H1 (cell line): ENCODE data around the gene RRAS. TPM values are rescaled to one million over a fixed set of nuclear protein-coding genes. Genes with fewer than 3 reads are reported as not detected.

Experiments
- CTCF ChIA-PET: fragments of 300-600 bp; sonication (Branson Sonifier 250); formaldehyde crosslinking; loops from one replicate; lab custom pipeline; 2021; ENCODE audit not compliant: partially characterized antibody; lab: Charles Lee
- POLR2A ChIA-PET: fragments of 300-600 bp; sonication (Branson Sonifier 250); formaldehyde crosslinking; loops from one replicate; lab custom pipeline; 2021; ENCODE audit warnings: inconsistent platforms; ENCODE audit not compliant: partially characterized antibody; lab: Charles Lee
- DNase-seq, 2 experiments: peaks; one replicate each; pipeline versions ENCODE4 v3.0.0 to v3.0.0-alpha.2; 2010 to 2022; ENCODE audit warnings: low spot score in 2 of 2, low read depth in 1 of 2, mixed read lengths in 1 of 2
- FAIRE-seq: peaks from 2 replicates; lab custom pipeline; 2011; peaks lifted over from hg19 to GRCh38; lab: Jason Lieb, UNC
- H2AFZ ChIP-seq: 2 replicates; pipeline ENCODE4 v1.8.1; 2012; ENCODE audit warnings: low read length, inconsistent platforms
- H2AK5ac ChIP-seq: 2 replicates; pipeline ENCODE4 v1.6.1; 2013; ENCODE audit warnings: low read depth, low read length
- H2BK120ac ChIP-seq: replicated peaks from 2 replicates; pipeline ENCODE3; 2013; ENCODE audit warnings: low read depth, low read length, inconsistent platforms
- H2BK12ac ChIP-seq: 2 replicates; pipeline ENCODE4 v1.6.1; 2013; ENCODE audit warnings: low read depth, low read length
- H2BK15ac ChIP-seq: 2 replicates; pipeline ENCODE4 v1.6.1; 2013; ENCODE audit warnings: low read length
- H2BK20ac ChIP-seq: 2 replicates; pipeline ENCODE4 v1.6.1; 2013; ENCODE audit warnings: low read length
- H2BK5ac ChIP-seq: 2 replicates; pipeline ENCODE4 v1.6.1; 2013; ENCODE audit warnings: low read depth, low read length
- H3K14ac ChIP-seq: 2 replicates; pipeline ENCODE4 v1.6.1; 2013; ENCODE audit warnings: inconsistent platforms; ENCODE audit not compliant: insufficient read length
- H3K18ac ChIP-seq: 2 replicates; pipeline ENCODE4 v1.6.1; 2013; ENCODE audit warnings: low read length; ENCODE audit errors: extremely low read depth
- H3K23ac ChIP-seq: 2 replicates; pipeline ENCODE4 v1.6.1; 2013; ENCODE audit warnings: inconsistent platforms; ENCODE audit not compliant: insufficient read length
- H3K23me2 ChIP-seq: 2 replicates; pipeline ENCODE4 v1.6.1; 2013; ENCODE audit warnings: low read depth, low read length
- H3K27ac ChIP-seq: 2 replicates; pipeline ENCODE4 v1.6.1; 2011; ENCODE audit warnings: low read depth, low read length, inconsistent platforms
- H3K27me3 ChIP-seq, 4 experiments: replicated peaks in 1 of 4; 1 replicate in 1 of 4; 2 replicates in 3 of 4; pipeline versions ENCODE4 v1.6.1 to v1.8.1; 2011 to 2013; ENCODE audit warnings: low read length in 3 of 4, mild to moderate bottlenecking in 3 of 4, inconsistent platforms in 2 of 4, mixed read lengths in 2 of 4, moderate library complexity in 1 of 4; ENCODE audit not compliant: control insufficient read depth in 3 of 4, insufficient read depth in 3 of 4; ENCODE audit errors: extremely low read depth in 1 of 4
- H3K36me3 ChIP-seq, 4 experiments: 2 replicates each; pipeline versions ENCODE4 v1.6.1 to v1.8.1; 2011 to 2013; ENCODE audit warnings: mild to moderate bottlenecking in 4 of 4, low read length in 3 of 4, moderate library complexity in 2 of 4, control low read depth in 1 of 4, inconsistent platforms in 1 of 4; ENCODE audit not compliant: insufficient read depth in 4 of 4, control insufficient read depth in 2 of 4
- H3K4ac ChIP-seq: replicated peaks from 2 replicates; pipeline ENCODE3; 2013; ENCODE audit warnings: low read length, low read depth, mixed read lengths, inconsistent platforms; ENCODE audit not compliant: insufficient read length
- H3K4me1 ChIP-seq, 4 experiments: replicated peaks in 1 of 4; 1 replicate in 1 of 4; 2 replicates in 3 of 4; pipeline versions ENCODE4 v1.6.1 to v1.8.1; 2011 to 2013; ENCODE audit warnings: low read length in 3 of 4, inconsistent platforms in 2 of 4, mixed read lengths in 1 of 4; ENCODE audit not compliant: insufficient read depth in 4 of 4, control insufficient read depth in 3 of 4
- H3K4me2 ChIP-seq, 2 experiments: 2 replicates each; pipeline versions ENCODE4 v1.6.1 to v1.8.1; 2011 to 2013; ENCODE audit warnings: low read depth in 2 of 2, low read length in 2 of 2, control low read depth in 1 of 2, inconsistent platforms in 1 of 2, mild to moderate bottlenecking in 1 of 2; ENCODE audit not compliant: insufficient read depth in 1 of 2
- H3K4me3 ChIP-seq, 4 experiments: fragments of 200-600, 300-600 bp in 1 of 4; sonication (generic), shearing (Covaris generic), sonication (Bioruptor Twin) in 1 of 4; 2 replicates each; pipeline versions ENCODE4 v1.5.1 to v1.8.1; 2011 to 2016; ENCODE audit warnings: low read length in 4 of 4, low read depth in 3 of 4, control low read depth in 2 of 4, inconsistent platforms in 2 of 4, mild to moderate bottlenecking in 2 of 4, mixed read lengths in 1 of 4, moderate library complexity in 1 of 4; ENCODE audit not compliant: insufficient read depth in 2 of 4; ENCODE audit errors: extremely low read depth in 1 of 4
- H3K56ac ChIP-seq: replicated peaks from 2 replicates; pipeline ENCODE3; 2013; ENCODE audit warnings: low read depth, mild to moderate bottlenecking, mixed read lengths, low read length, inconsistent platforms; ENCODE audit not compliant: insufficient read length
- H3K79me1 ChIP-seq: 2 replicates; pipeline ENCODE4 v1.6.1; 2013; ENCODE audit warnings: low read depth, low read length, control low read depth
- H3K79me2 ChIP-seq, 2 experiments: 2 replicates each; pipeline versions ENCODE4 v1.6.1 to v1.8.1; 2012 to 2013; ENCODE audit warnings: low read length in 2 of 2, mild to moderate bottlenecking in 2 of 2, inconsistent platforms in 1 of 2; ENCODE audit not compliant: insufficient read depth in 2 of 2, control insufficient read depth in 1 of 2
- H3K9ac ChIP-seq, 4 experiments: replicated peaks in 1 of 4; 1 replicate in 1 of 4; 2 replicates in 3 of 4; pipeline versions ENCODE4 v1.6.1 to v1.8.1; 2011 to 2013; ENCODE audit warnings: low read depth in 3 of 4, low read length in 3 of 4, control low read depth in 2 of 4, mild to moderate bottlenecking in 2 of 4, moderate library complexity in 2 of 4, inconsistent platforms in 1 of 4; ENCODE audit errors: extremely low read depth in 1 of 4
- H3K9me3 ChIP-seq, 2 experiments: 2 replicates each; pipeline versions ENCODE4 v1.6.1 to v1.8.1; 2012 to 2013; ENCODE audit warnings: mild to moderate bottlenecking in 2 of 2, moderate library complexity in 2 of 2, control low read depth in 1 of 2, inconsistent platforms in 1 of 2, low read depth in 1 of 2, low read length in 1 of 2, mixed read lengths in 1 of 2; ENCODE audit not compliant: insufficient read depth in 2 of 2
- H4K20me1 ChIP-seq, 2 experiments: replicated peaks in 1 of 2; 2 replicates each; pipeline versions ENCODE3 to v1.8.1; 2011 to 2013; ENCODE audit warnings: inconsistent platforms in 2 of 2, low read length in 2 of 2, mild to moderate bottlenecking in 1 of 2; ENCODE audit not compliant: insufficient read depth in 2 of 2, control insufficient read depth in 1 of 2
- H4K5ac ChIP-seq: 2 replicates; pipeline ENCODE4 v1.6.1; 2013; ENCODE audit warnings: low read length, low read depth, mixed read lengths, inconsistent platforms; ENCODE audit not compliant: insufficient read length
- H4K8ac ChIP-seq: 2 replicates; pipeline ENCODE4 v1.8.0; 2013; ENCODE audit warnings: mild to moderate bottlenecking, moderate library complexity, low read length, inconsistent platforms; ENCODE audit not compliant: insufficient read depth; ENCODE audit errors: extremely low read depth
- H4K91ac ChIP-seq: replicated peaks from 2 replicates; pipeline ENCODE3; 2013; ENCODE audit warnings: low read length, mixed read lengths, inconsistent platforms; ENCODE audit not compliant: insufficient read length
- ATF3 ChIP-seq: IDR thresholded peaks from 2 replicates; pipeline ENCODE4 v1.6.1; 2011; ENCODE audit warnings: low read depth, mild to moderate bottlenecking, low read length; ENCODE audit not compliant: insufficient read depth
- BCL11A ChIP-seq, 2 experiments: IDR thresholded peaks; one replicate each; pipeline ENCODE4 v1.6.1; 2011; ENCODE audit warnings: low read depth in 2 of 2, low read length in 2 of 2, mild to moderate bottlenecking in 2 of 2
- CBX8 ChIP-seq: fragments of 300-800, 300-1000 bp; sonication (generic); IDR thresholded peaks from 2 replicates; pipeline ENCODE4 v1.7.1; 2016; ENCODE audit warnings: low read depth, low read length, borderline replicate concordance
- CREB1 ChIP-seq: IDR thresholded peaks from 2 replicates; pipeline ENCODE4 v1.6.1; 2012; ENCODE audit warnings: inconsistent platforms
- EGR1 ChIP-seq: IDR thresholded peaks from 2 replicates; pipeline ENCODE4 v1.6.1; 2011; ENCODE audit warnings: low read depth, low read length, borderline replicate concordance
- JUND ChIP-seq: IDR thresholded peaks from 2 replicates; pipeline ENCODE4 v1.6.1; 2011; ENCODE audit warnings: mild to moderate bottlenecking, improper control_type of control experiment, low read length
- SUZ12 ChIP-seq: fragments of 200-600 bp; sonication (generic); IDR thresholded peaks from 2 replicates; pipeline ENCODE4 v1.6.1; 2012; ENCODE audit warnings: mild to moderate bottlenecking, inconsistent platforms, low read length, moderate library complexity, mixed read lengths
- WGBS, 2 experiments: shearing (Covaris generic) in 1 of 2; methylation state at CpG; one replicate each; pipeline versions ENCODE4 v1.1.6 to v1.1.7; 2013 to 2015; ENCODE audit warnings: low lambda C conversion rate in 2 of 2, mixed read lengths in 2 of 2, inconsistent platforms in 1 of 2, low coverage in 1 of 2, missing lambda C conversion rate in 1 of 2; ENCODE audit not compliant: insufficient replicate concordance in 2 of 2, insufficient coverage in 1 of 2, insufficient read length in 1 of 2; ENCODE audit errors: extremely low coverage in 1 of 2, missing lambda C conversion rate in 1 of 2; 5-methylcytosine and 5-hydroxymethylcytosine counted together
- polyA plus RNA-seq, 7 experiments: library from polyadenylated mRNA; depleted of rRNA in 3 of 7; stranded (reverse) in 5 of 7; unstranded in 2 of 7; fragments of >200 nt in 5 of 7; fragments of 200-250 nt in 2 of 7; gene quantifications; 1 replicate in 5 of 7; 2 replicates in 1 of 7; 4 replicates in 1 of 7; pipeline versions ENCODE4 v1.2.1 to v1.2.3, GENCODE V29; 2011 to 2013; ENCODE audit warnings: missing spikeins in 2 of 7, mixed read lengths in 2 of 7
- total RNA-seq: library from RNA; stranded (reverse); fragmentation: NEBNext Ultra II Directional; extraction: Animal tissue kit (Norgen Biotek cat#: 25700); gene quantifications from 2 replicates; pipeline ENCODE4 v1.2.1, GENCODE V29; 2021

RRAS gene
- total and polyA plus RNA-seq, 2 of the 8 experiments (the other 6 are each of a cell fraction or from before 2014, with no cell fraction given) = 17.7 to 49.1 TPM

GRCh38 chr19:49665351-49666119 lies 25.6 kb upstream of the RRAS start, which contains the start of the genes BCL2L12 and IRF3:
Gene BCL2L12 (plus strand): TSS chr19:49665933. CDS start chr19:49666693, 760 bp downstream.
Gene IRF3 (minus strand): TSS chr19:49665857. CDS start chr19:49664838, 1,019 bp downstream.
- Histone ChIP-seq H3K23me2 (peaks cover 15% of the 10 kb centered on the region), H4K91ac (peak within 1 kb of the TSS; percentile 54), H3K79me2 (peaks cover 5 to 32% of the 10 kb centered on the region in 2 experiments; a peak in 2 of 4 replicates), H3K18ac (peak within 1 kb of the TSS; percentile 96), H2BK15ac (peak within 1 kb of the TSS; percentile 98; the same call in 1 of the 2 replicates), H3K56ac (peak within 1 kb of the TSS; percentile 86), H4K8ac (peak within 1 kb of the TSS; percentile 69; the same call in 1 of the 2 replicates), H3K27ac (peak within 1 kb of the TSS; percentile 72), H3K4me3 (peak within 1 kb of the TSS; percentile 89 to 98 (median 96)), H2AFZ (0 out of 2 replicates have a peak within 1 kb of the TSS, but pooled peaks have one; percentile 31), H3K27me3 (no peaks in the 10 kb centered on the region), H2BK120ac (no peak within 1 kb of the TSS), H4K5ac (peak within 1 kb of the TSS; percentile 90), H4K20me1 (peaks cover 6 to 9% of the 10 kb centered on the region in 2 experiments), H3K14ac (no peak within 1 kb of the TSS), H2BK5ac (peak within 1 kb of the TSS; percentile 86), H3K4me2 (peak within 1 kb of the TSS; percentile 85 to 89), H2AK5ac (peak within 1 kb of the TSS; percentile 66; the same call in 1 of the 2 replicates), H3K9ac (peak within 1 kb of the TSS; percentile 58 to 92 (median 80)), H3K79me1 (peaks cover 5% of the 10 kb centered on the region), H3K9me3 (peaks cover 1 to 2% of the 10 kb centered on the region in 2 experiments), H2BK12ac (peak within 1 kb of the TSS; percentile 43; the same call in 1 of the 2 replicates), H2BK20ac (no peak within 1 kb of the TSS), H3K4me1 (peaks cover 0 to 7% (median 2%) of the 10 kb centered on the region in 4 experiments; a peak in 4 of 7 replicates), H3K36me3 (peaks cover 12 to 38% (median 25%) of the 10 kb centered on the region in 4 experiments; a peak in 7 of 8 replicates), H3K4ac (no peak within 1 kb of the TSS), H3K23ac (no peak within 1 kb of the TSS)
- WGBS, 2 experiments = 1% methylated on average over 46 of the region's 50 CpGs; no CpG with 5 or more reads in 1 of the 2 experiments
- ChIA-PET CTCF (interaction anchor here (0.7 to 2.3 kb wide), 7 partner anchors 9 to 24 kb away, joined by 3 to 13 read pairs (median 6); partner anchors contain the start of gene ADM5), POLR2A (interaction anchor here (1.0 to 18.0 kb wide), 11 partner anchors 8 to 173 kb away, joined by 3 to 275 read pairs (median 10); partner anchors contain the start of genes ADM5, CPT1C, NOSIP and PRMT1)
- DNase-seq = peak; percentile 86 to 98
- FAIRE-seq = peak; percentile 60
- TF ChIP-seq CREB1 = no peak; the same call in 1 of the 2 replicates
- no peak for TF ChIP-seq CBX8
- TF ChIP-seq EGR1 = no peak
- TF ChIP-seq ATF3 = peak; percentile 55; the same call in 1 of the 2 replicates
- no peak for TF ChIP-seq SUZ12
- TF ChIP-seq BCL11A (IDR thresholded peaks at IDR 0.05; ENCODE audit: low read depth in 2 of 2, low read length in 2 of 2) = no peak
- no peak; the same call in 1 of the 2 replicates for TF ChIP-seq JUND
